ENCODE results near the gene CLEC3A.

DNA sequence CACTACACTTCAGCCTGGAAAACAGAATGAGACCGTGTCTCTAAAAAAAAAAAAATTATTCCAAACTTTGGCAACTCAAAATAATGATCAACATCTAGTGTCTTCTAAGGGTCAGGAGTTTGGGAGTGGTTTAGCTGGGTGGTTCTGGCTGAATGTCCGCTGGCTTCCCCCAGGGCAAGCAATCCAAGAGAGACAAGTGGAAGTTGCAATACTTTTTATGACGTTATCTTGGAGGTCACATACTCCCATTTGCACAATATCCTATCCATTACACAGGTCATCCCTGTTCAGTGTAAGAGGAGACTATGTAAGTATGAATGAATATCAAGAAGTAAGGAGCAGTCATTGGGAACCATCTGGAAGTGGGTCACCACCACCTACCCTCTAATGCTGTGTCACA is 15.2 kb upstream of the CLEC3A start:
- TF ChIP-seq, protein P1, sequence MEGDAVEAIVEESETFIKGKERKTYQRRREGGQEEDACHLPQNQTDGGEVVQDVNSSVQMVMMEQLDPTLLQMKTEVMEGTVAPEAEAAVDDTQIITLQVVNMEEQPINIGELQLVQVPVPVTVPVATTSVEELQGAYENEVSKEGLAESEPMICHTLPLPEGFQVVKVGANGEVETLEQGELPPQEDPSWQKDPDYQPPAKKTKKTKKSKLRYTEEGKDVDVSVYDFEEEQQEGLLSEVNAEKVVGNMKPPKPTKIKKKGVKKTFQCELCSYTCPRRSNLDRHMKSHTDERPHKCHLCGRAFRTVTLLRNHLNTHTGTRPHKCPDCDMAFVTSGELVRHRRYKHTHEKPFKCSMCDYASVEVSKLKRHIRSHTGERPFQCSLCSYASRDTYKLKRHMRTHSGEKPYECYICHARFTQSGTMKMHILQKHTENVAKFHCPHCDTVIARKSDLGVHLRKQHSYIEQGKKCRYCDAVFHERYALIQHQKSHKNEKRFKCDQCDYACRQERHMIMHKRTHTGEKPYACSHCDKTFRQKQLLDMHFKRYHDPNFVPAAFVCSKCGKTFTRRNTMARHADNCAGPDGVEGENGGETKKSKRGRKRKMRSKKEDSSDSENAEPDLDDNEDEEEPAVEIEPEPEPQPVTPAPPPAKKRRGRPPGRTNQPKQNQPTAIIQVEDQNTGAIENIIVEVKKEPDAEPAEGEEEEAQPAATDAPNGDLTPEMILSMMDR (IDR thresholded peaks at IDR 0.05) = no peak
- no peak for TF ChIP-seq ZFX (IDR thresholded peaks at IDR 0.05; ENCODE audit: borderline replicate concordance)

Measured in 22Rv1 (cell line).